HepG2 (cell line): ENCODE results near the gene ZNF792. TPM values are rescaled to one million over a fixed set of nuclear protein-coding genes. Genes with fewer than 3 reads are reported as not detected.
A peak's percentile ranks its signal among the peaks of the same experiment; 100 is the strongest.

Source experiments
- CC2D1A ChIP-seq: sonication (generic); formaldehyde crosslinking; IDR thresholded peaks from 2 replicates; pipeline ENCODE4 v1.8.1; 2023; ENCODE audit warnings: mild to moderate bottlenecking, missing genetic modification reagents
- HMG20A ChIP-seq: IDR thresholded peaks from 2 replicates; pipeline ENCODE4 v1.6.1; 2016; ENCODE audit warnings: borderline replicate concordance
- HNF4G ChIP-seq, 2 experiments: sonication (generic) in 1 of 2; formaldehyde crosslinking in 1 of 2; IDR thresholded peaks; 2 replicates each; pipeline versions ENCODE4 v1.4.0 to v1.6.1; 2011 to 2020; ENCODE audit warnings: borderline replicate concordance in 2 of 2, low read depth in 2 of 2, mild to moderate bottlenecking in 2 of 2, low read length in 1 of 2, missing genetic modification reagents in 1 of 2, moderate library complexity in 1 of 2
- IKZF4 ChIP-seq: sonication (generic); formaldehyde crosslinking; IDR thresholded peaks from 2 replicates; pipeline ENCODE4 v1.5.1; 2020; ENCODE audit warnings: borderline replicate concordance, mild to moderate bottlenecking, low read depth, missing genetic modification reagents; ENCODE audit errors: not compliant biosample characterization
- MAFF ChIP-seq: IDR thresholded peaks from 2 replicates; pipeline ENCODE4 v1.6.1; 2011; ENCODE audit warnings: low read depth, low read length, improper control_type of control experiment
- MLLT10 ChIP-seq: sonication (generic); formaldehyde crosslinking; IDR thresholded peaks from 2 replicates; pipeline ENCODE4 v1.4.0; 2020; ENCODE audit warnings: missing genetic modification reagents
- NRL ChIP-seq: sonication (generic); formaldehyde crosslinking; IDR thresholded peaks from 2 replicates; pipeline ENCODE4 v1.5.0; 2020; ENCODE audit warnings: missing genetic modification reagents, mild to moderate bottlenecking, moderate library complexity, borderline replicate concordance
- ZFP82 ChIP-seq: sonication (generic); formaldehyde crosslinking; IDR thresholded peaks from 2 replicates; pipeline ENCODE4 v1.5.1; 2020; ENCODE audit warnings: mild to moderate bottlenecking, missing genetic modification reagents, borderline replicate concordance
- ZFP90 ChIP-seq: sonication (generic); formaldehyde crosslinking; IDR thresholded peaks from 2 replicates; pipeline ENCODE4 v1.8.0; 2022; ENCODE audit warnings: missing genetic modification reagents, mild to moderate bottlenecking, inconsistent platforms, borderline replicate concordance
- ZNF124 ChIP-seq: sonication (generic); formaldehyde crosslinking; IDR thresholded peaks from 2 replicates; pipeline ENCODE4 v1.4.0; 2020; ENCODE audit warnings: missing genetic modification reagents
- ZNF333 ChIP-seq: sonication (generic); formaldehyde crosslinking; IDR thresholded peaks from 2 replicates; pipeline ENCODE4 v1.4.0; 2020; ENCODE audit warnings: mild to moderate bottlenecking, missing genetic modification reagents, borderline replicate concordance
- ZNF850 ChIP-seq: sonication (generic); formaldehyde crosslinking; conservative IDR thresholded peaks from 2 replicates; pipeline ENCODE4 v1.9.0; 2021; ENCODE audit warnings: mild to moderate bottlenecking, missing genetic modification reagents
- ZNF883 ChIP-seq: sonication (generic); formaldehyde crosslinking; IDR thresholded peaks from 2 replicates; pipeline ENCODE4 v1.5.1; 2020; ENCODE audit warnings: mild to moderate bottlenecking, missing genetic modification reagents; ENCODE audit errors: not compliant biosample characterization
- ZSCAN30 ChIP-seq: sonication (generic); formaldehyde crosslinking; IDR thresholded peaks from 2 replicates; pipeline ENCODE4 v1.5.0; 2020; ENCODE audit warnings: mild to moderate bottlenecking, missing genetic modification reagents
- polyA plus RNA-seq, 8 experiments: library from polyadenylated mRNA; depleted of rRNA in 3 of 8; stranded (reverse) in 7 of 8; unstranded in 1 of 8; fragments of >200 nt; fragmentation: Illumina TruSeq in 4 of 8; extraction: Trizol in 4 of 8; gene quantifications; 2 replicates each; pipeline versions ENCODE4 v1.2.1 to v1.2.3, GENCODE V29; 2011 to 2016; ENCODE audit warnings: low read depth in 4 of 8, missing spikeins in 1 of 8, mixed read lengths in 1 of 8; ENCODE audit not compliant: insufficient read depth in 1 of 8
- total RNA-seq, 5 experiments: library from RNA; depleted of rRNA; stranded (reverse); fragments of >200 nt; fragmentation: Illumina TruSeq; extraction: Trizol; gene quantifications; 2 replicates each; pipeline ENCODE4 v1.2.3, GENCODE V29; 2016; ENCODE audit warnings: low read depth in 1 of 5
- TF ChIP-seq, protein P1 (sequence below): sonication (generic); formaldehyde crosslinking; IDR thresholded peaks from 2 replicates; pipeline ENCODE4 v1.8.0; 2022; ENCODE audit warnings: mild to moderate bottlenecking, missing genetic modification reagents
- TF ChIP-seq, protein P2 (sequence below): sonication (generic); formaldehyde crosslinking; IDR thresholded peaks from 2 replicates; pipeline ENCODE4 v1.8.0; 2022; ENCODE audit warnings: missing genetic modification reagents, low read depth, mild to moderate bottlenecking, borderline replicate concordance
- TF ChIP-seq, protein P3 (sequence below): sonication (generic); formaldehyde crosslinking; IDR thresholded peaks from 2 replicates; pipeline ENCODE4 v1.4.0; 2020; ENCODE audit warnings: mild to moderate bottlenecking, low read depth, missing genetic modification reagents
- TF ChIP-seq, protein P4 (sequence below): sonication (generic); formaldehyde crosslinking; IDR thresholded peaks from 2 replicates; pipeline ENCODE4 v1.4.0; 2020; ENCODE audit warnings: mild to moderate bottlenecking, missing genetic modification reagents, borderline replicate concordance
- TF ChIP-seq, protein P5 (sequence below): fragments of 450-650 bp; IDR thresholded peaks from 2 replicates; pipeline ENCODE4 v1.6.1; 2017

Gene ZNF792
- total and polyA plus RNA-seq, 2 of the 13 experiments (the other 11 are each of a cell fraction or from before 2014, with no cell fraction given) = 5.5 to 11.5 TPM

DNA sequence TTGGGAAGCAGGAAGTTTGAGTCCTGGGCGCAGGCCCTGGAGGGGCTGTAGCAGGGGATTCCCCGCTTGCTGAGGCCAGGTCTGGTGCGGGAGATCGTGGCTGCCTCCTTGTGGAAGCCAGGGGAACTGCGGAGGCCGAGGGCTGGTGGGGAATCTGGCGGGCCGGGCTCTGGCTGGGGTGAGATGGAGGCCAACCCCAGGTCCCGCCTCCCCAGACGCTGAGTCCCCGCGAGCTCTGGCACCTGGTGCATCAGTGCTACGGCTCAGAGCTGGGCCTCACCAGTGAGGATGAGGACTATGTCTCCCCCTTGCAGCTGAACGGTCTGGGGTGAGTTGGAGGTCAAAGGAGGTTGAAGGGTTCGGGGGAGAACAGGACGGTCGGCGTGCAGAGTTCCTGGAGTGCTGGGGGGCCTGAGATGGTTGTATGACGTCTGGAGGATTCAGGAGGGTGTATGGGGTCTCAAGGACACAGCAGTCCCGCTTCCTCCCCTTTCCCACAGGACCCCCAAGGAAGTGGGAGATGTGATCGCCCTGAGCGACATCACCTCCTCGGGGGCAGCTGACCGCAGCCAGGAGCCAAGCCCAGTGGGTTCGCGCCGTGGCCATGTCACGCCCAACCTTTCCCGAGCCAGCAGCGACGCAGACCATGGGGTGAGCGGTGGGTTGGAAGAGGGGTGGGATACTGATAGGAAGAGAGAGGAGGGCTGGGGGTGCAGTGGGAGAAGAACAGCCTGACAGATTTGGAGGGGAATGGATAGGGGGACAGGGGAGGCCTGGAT lies 49.2 kb upstream of the ZNF792 start (continued):
- TF ChIP-seq NRL (CRISPR knock-in tag) (0 out of 2 replicates have a peak, but pooled peaks have one; percentile 3), ZFP90 (CRISPR knock-in tag) (0 out of 2 replicates have a peak, but pooled peaks have one; percentile 43), ZNF883 (CRISPR knock-in tag) (no peak), ZNF333 (0 out of 2 replicates have a peak, but pooled peaks have one; percentile 53), ZSCAN30 (CRISPR knock-in tag) (no peak), MAFF (no peak), ZFP82 (CRISPR knock-in tag) (no peak), ZNF124 (peak; percentile 45; the same call in 1 of the 2 replicates), CC2D1A (CRISPR knock-in tag) (0 out of 2 replicates have a peak, but pooled peaks have one; percentile 67), MLLT10 (no peak), IKZF4 (CRISPR knock-in tag) (no peak), HNF4G (IDR thresholded peaks at IDR 0.05; ENCODE audit: borderline replicate concordance, low read depth, low read length) (no peak), HNF4G (CRISPR knock-in tag; IDR thresholded peaks at IDR 0.05; ENCODE audit: borderline replicate concordance, low read depth) (no peak), HMG20A (CRISPR knock-in tag) (no peak), ZNF850 (no peak)
- TF ChIP-seq, protein P1, sequence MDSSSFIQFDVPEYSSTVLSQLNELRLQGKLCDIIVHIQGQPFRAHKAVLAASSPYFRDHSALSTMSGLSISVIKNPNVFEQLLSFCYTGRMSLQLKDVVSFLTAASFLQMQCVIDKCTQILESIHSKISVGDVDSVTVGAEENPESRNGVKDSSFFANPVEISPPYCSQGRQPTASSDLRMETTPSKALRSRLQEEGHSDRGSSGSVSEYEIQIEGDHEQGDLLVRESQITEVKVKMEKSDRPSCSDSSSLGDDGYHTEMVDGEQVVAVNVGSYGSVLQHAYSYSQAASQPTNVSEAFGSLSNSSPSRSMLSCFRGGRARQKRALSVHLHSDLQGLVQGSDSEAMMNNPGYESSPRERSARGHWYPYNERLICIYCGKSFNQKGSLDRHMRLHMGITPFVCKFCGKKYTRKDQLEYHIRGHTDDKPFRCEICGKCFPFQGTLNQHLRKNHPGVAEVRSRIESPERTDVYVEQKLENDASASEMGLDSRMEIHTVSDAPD (CRISPR knock-in tag) = no peak
- TF ChIP-seq, protein P2, sequence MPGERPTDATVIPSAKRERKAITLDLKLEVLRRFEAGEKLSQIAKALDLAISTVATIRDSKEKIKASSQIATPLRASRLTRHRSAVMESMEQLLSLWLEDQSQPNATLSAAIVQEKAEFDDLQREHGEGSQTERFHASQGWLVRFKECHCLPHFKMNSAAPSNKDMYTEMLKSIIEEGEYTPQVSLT (CRISPR knock-in tag) = no peak
- TF ChIP-seq, protein P3, sequence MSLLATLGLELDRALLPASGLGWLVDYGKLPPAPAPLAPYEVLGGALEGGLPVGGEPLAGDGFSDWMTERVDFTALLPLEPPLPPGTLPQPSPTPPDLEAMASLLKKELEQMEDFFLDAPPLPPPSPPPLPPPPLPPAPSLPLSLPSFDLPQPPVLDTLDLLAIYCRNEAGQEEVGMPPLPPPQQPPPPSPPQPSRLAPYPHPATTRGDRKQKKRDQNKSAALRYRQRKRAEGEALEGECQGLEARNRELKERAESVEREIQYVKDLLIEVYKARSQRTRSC (CRISPR knock-in tag) = no peak
- TF ChIP-seq, protein P4, sequence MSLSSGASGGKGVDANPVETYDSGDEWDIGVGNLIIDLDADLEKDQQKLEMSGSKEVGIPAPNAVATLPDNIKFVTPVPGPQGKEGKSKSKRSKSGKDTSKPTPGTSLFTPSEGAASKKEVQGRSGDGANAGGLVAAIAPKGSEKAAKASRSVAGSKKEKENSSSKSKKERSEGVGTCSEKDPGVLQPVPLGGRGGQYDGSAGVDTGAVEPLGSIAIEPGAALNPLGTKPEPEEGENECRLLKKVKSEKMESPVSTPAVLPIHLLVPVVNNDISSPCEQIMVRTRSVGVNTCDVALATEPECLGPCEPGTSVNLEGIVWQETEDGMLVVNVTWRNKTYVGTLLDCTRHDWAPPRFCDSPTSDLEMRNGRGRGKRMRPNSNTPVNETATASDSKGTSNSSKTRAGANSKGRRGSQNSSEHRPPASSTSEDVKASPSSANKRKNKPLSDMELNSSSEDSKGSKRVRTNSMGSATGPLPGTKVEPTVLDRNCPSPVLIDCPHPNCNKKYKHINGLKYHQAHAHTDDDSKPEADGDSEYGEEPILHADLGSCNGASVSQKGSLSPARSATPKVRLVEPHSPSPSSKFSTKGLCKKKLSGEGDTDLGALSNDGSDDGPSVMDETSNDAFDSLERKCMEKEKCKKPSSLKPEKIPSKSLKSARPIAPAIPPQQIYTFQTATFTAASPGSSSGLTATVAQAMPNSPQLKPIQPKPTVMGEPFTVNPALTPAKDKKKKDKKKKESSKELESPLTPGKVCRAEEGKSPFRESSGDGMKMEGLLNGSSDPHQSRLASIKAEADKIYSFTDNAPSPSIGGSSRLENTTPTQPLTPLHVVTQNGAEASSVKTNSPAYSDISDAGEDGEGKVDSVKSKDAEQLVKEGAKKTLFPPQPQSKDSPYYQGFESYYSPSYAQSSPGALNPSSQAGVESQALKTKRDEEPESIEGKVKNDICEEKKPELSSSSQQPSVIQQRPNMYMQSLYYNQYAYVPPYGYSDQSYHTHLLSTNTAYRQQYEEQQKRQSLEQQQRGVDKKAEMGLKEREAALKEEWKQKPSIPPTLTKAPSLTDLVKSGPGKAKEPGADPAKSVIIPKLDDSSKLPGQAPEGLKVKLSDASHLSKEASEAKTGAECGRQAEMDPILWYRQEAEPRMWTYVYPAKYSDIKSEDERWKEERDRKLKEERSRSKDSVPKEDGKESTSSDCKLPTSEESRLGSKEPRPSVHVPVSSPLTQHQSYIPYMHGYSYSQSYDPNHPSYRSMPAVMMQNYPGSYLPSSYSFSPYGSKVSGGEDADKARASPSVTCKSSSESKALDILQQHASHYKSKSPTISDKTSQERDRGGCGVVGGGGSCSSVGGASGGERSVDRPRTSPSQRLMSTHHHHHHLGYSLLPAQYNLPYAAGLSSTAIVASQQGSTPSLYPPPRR (CRISPR knock-in tag) = 0 out of 2 replicates have a peak, but pooled peaks have one; percentile 23
- TF ChIP-seq, protein P5, sequence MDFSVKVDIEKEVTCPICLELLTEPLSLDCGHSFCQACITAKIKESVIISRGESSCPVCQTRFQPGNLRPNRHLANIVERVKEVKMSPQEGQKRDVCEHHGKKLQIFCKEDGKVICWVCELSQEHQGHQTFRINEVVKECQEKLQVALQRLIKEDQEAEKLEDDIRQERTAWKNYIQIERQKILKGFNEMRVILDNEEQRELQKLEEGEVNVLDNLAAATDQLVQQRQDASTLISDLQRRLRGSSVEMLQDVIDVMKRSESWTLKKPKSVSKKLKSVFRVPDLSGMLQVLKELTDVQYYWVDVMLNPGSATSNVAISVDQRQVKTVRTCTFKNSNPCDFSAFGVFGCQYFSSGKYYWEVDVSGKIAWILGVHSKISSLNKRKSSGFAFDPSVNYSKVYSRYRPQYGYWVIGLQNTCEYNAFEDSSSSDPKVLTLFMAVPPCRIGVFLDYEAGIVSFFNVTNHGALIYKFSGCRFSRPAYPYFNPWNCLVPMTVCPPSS = no peak
